IPS-NIHi11 (cell line): Measurements from ENCODE around the gene LIG4.
A peak's percentile ranks its signal among the peaks of the same experiment; 100 is the strongest.

ENCODE experiments used
- DNase-seq: peaks from one replicate; pipeline ENCODE4 v3.0.0; 2012; ENCODE audit warnings: mixed read lengths, low spot score

The LIG4 gene

GRCh38 chr13:108194435-108194936, 20.9 kb downstream of the LIG4 start:
- DNase-seq, result no peak

GRCh38 chr13:108193806-108194205, 21.5 kb downstream of the LIG4 start:
- no peak for DNase-seq

- DNase-seq, result no peak
These were observed 24.4 kb downstream of the LIG4 start for GRCh38 chr13:108190897-108191296.

GRCh38 chr13:108188260-108188659, 27.1 kb downstream of the LIG4 start:
- no peak for DNase-seq

GRCh38 chr13:108185223-108185622, 30.1 kb downstream of the LIG4 start:
- no peak for DNase-seq

GRCh38 chr13:108182652-108183051, 32.7 kb downstream of the LIG4 start:
- DNase-seq, result no peak

GRCh38 chr13:108178078-108178477, 37.3 kb downstream of the LIG4 start:
- no peak for DNase-seq

- peak; percentile 60 for DNase-seq
These were observed 38.6 kb downstream of the LIG4 start for GRCh38 chr13:108176685-108177274.

GRCh38 chr13:108168929-108169328, 46.4 kb downstream of the LIG4 start:
- DNase-seq, result no peak

- no peak for DNase-seq
These were observed 49.3 kb downstream of the LIG4 start for GRCh38 chr13:108166078-108166477.

- DNase-seq, result no peak
These were observed 56.6 kb downstream of the LIG4 start for GRCh38 chr13:108158746-108159145.
